LNCAP (cell line): ENCODE data around the gene NEURL1.

Source experiments
- TF ChIP-seq, protein P1 (sequence below): fragments of 450-650 bp; IDR thresholded peaks from 2 replicates; pipeline ENCODE4 v1.5.1; 2017; ENCODE audit warnings: mild to moderate bottlenecking

The NEURL1 gene

GRCh38 chr10:103578782-103579382 lies 85.4 kb downstream of the NEURL1 start:
- TF ChIP-seq, protein P1, sequence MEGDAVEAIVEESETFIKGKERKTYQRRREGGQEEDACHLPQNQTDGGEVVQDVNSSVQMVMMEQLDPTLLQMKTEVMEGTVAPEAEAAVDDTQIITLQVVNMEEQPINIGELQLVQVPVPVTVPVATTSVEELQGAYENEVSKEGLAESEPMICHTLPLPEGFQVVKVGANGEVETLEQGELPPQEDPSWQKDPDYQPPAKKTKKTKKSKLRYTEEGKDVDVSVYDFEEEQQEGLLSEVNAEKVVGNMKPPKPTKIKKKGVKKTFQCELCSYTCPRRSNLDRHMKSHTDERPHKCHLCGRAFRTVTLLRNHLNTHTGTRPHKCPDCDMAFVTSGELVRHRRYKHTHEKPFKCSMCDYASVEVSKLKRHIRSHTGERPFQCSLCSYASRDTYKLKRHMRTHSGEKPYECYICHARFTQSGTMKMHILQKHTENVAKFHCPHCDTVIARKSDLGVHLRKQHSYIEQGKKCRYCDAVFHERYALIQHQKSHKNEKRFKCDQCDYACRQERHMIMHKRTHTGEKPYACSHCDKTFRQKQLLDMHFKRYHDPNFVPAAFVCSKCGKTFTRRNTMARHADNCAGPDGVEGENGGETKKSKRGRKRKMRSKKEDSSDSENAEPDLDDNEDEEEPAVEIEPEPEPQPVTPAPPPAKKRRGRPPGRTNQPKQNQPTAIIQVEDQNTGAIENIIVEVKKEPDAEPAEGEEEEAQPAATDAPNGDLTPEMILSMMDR, result no peak

- TF ChIP-seq, protein P1, result no peak
Measured at GRCh38 chr10:103580011-103580410, 86.5 kb downstream of the NEURL1 start.

GRCh38 chr10:103580430-103580829 lies 86.9 kb downstream of the NEURL1 start:
- TF ChIP-seq, protein P1, result no peak

DNA sequence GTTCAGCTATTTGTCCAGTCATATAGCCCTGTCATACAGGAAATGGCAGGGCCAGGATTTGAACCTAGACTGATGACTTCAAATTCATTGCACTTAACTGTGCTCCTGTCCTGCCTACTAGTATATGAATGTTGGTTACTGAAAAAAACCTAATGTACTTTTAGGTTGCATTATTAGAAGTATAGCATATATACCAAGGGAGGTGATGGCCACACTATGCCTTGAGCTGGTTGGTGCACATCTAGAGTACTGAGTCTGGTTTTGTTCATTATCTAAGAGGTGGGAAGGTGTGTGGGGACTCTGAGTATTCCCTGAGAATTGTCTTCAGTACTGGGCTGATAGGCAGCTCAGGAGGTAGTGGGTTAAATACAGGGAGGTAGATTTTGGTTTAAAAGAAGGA lies 88.0 kb downstream of the NEURL1 start:
- TF ChIP-seq, protein P1, result no peak

GRCh38 chr10:103582331-103583123 lies 89.0 kb downstream of the NEURL1 start:
- TF ChIP-seq, protein P1, result no peak

DNA sequence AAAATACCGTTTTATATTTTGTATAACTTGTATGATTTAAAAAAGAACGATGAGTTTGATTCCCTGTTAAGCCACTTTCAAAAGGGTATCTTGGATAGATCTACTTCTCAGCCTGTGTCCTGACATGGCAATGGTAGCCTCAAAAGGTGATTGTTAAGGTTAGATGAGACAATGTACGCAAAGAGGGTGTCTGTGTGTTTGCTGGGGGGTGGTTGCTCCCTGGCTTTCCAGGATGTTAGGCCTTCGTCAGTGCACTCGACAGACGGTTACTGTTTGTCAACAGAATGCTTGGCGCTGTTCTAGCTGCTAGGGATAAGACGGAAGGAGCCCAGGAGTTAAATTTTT lies 90.3 kb downstream of the NEURL1 start:
- TF ChIP-seq, protein P1, result no peak

GRCh38 chr10:103584216-103585010 lies 90.9 kb downstream of the NEURL1 start:
- TF ChIP-seq, protein P1, result no peak
